ENCODE measurements around the gene DPP3. TPM values are rescaled to one million over a fixed set of nuclear protein-coding genes. Genes with fewer than 3 reads are reported as not detected.
A peak's percentile ranks its signal among the peaks of the same experiment; 100 is the strongest.

Gene DPP3
- polyA plus RNA-seq, 2 of the 4 experiments (the other 2 are of a cell fraction) = 52.2 to 70.5 TPM

GRCh38 chr11:66476841-66477251, 3.4 kb upstream of the DPP3 start:
- DNase-seq (ENCODE audit: low read depth in 1 of 2, low spot score in 1 of 2) (peak in 1 of 2 experiments; percentile 23), ATAC-seq (no peak), FAIRE-seq (no peak)
- Histone ChIP-seq H3K4me2 (no peak overlapping the region), H3K9me3 (no peaks in the 10 kb centered on the region), H3K27ac (no peak overlapping the region), H3K4me1 (peaks cover 6% of the 10 kb centered on the region; the same call in 1 of the 3 replicates), H3K4me3 (no peak overlapping the region)
- ChIA-PET POLR2A (no interaction called here), CTCF (interaction anchor here (2.4 to 5.9 kb wide), 2 partner anchors 33 to 68 kb away, joined by 7 to 46 read pairs; no protein-coding TSS in a partner anchor)
- 79% methylated on average over 8 of the region's 9 CpGs for whole genome bisulfite sequencing (ENCODE audit: missing lambda C conversion rate)
- no peak for TF ChIP-seq ZNF302 (CRISPR knock-in tag; IDR thresholded peaks at IDR 0.05)
- peak; percentile 49 for TF ChIP-seq ZFP36 (IDR thresholded peaks at IDR 0.05; ENCODE audit: borderline replicate concordance, partially characterized antibody)
- TF ChIP-seq USF2 (IDR thresholded peaks at IDR 0.05) = 0 out of 2 replicates have a peak, but pooled peaks have one; percentile 13

- Histone ChIP-seq H3K4me2 (no peak overlapping the region), H3K4me3 (no peak overlapping the region), H3K27ac (no peak overlapping the region), H3K9me3 (no peaks in the 10 kb centered on the region), H3K4me1 (peaks cover 6% of the 10 kb centered on the region; the same call in 1 of the 3 replicates)
- no peak for FAIRE-seq
- no peak for ATAC-seq
- TF ChIP-seq HOXB5 (CRISPR knock-in tag; IDR thresholded peaks at IDR 0.05) (no peak), GATA3 (IDR thresholded peaks at IDR 0.05; ENCODE audit: borderline replicate concordance) (no peak), RCOR1 (IDR thresholded peaks at IDR 0.05; ENCODE audit: low read depth, low read length) (no peak), RNF2 (IDR thresholded peaks at IDR 0.05; ENCODE audit: borderline replicate concordance, low read depth) (no peak), ELK1 (IDR thresholded peaks at IDR 0.05; ENCODE audit: low read depth, low read length) (no peak), MAZ (IDR thresholded peaks at IDR 0.05; ENCODE audit: borderline replicate concordance, low read depth, low read length) (no peak), KDM5A (IDR thresholded peaks at IDR 0.05) (no peak), POLR2A (IDR thresholded peaks at IDR 0.05; ENCODE audit: low read length) (no peak), CEBPB (IDR thresholded peaks at IDR 0.05) (no peak)
- 87% methylated on average over 7 of the region's 11 CpGs for WGBS (ENCODE audit: missing lambda C conversion rate)
- ChIA-PET CTCF (interaction anchor here (1.2 to 5.9 kb wide), 9 partner anchors 8 to 92 kb away, joined by 3 to 46 read pairs (median 8); no protein-coding TSS in a partner anchor), POLR2A (interaction anchor here (0.6 kb wide), 1 partner anchor 26 kb away, joined by 3 read pairs; no protein-coding TSS in a partner anchor)
- DNase-seq (ENCODE audit: low read depth in 1 of 2, low spot score in 1 of 2) = no peak
These were observed 2.7 kb upstream of the DPP3 start for GRCh38 chr11:66477263-66478201.

- Histone ChIP-seq H3K4me1 (peaks cover 6% of the 10 kb centered on the region; the same call in 1 of the 3 replicates), H3K4me2 (peak overlapping the region; percentile 80), H3K4me3 (peak overlapping the region; percentile 73), H3K9me3 (no peaks in the 10 kb centered on the region), H3K27ac (peak overlapping the region; percentile 94 to 98)
- ATAC-seq (no peak), FAIRE-seq (no peak), DNase-seq (ENCODE audit: low read depth in 1 of 2, low spot score in 1 of 2) (peak in 1 of 2 experiments; percentile 30)
- ChIA-PET CTCF (interaction anchor here (0.8 to 5.9 kb wide), 21 partner anchors 9 to 145 kb away, joined by 3 to 46 read pairs (median 4); partner anchors contain the start of genes MRPL11 and PELI3), POLR2A (interaction anchor here (1.6 to 2.3 kb wide), 3 partner anchors 13 to 67 kb away, joined by 11 to 47 read pairs (median 13); partner anchors contain the start of genes ACTN3, NPAS4, PELI3 and ZDHHC24)
- WGBS (ENCODE audit: missing lambda C conversion rate) = 53% methylated on average over 8 of the region's 8 CpGs
- TF ChIP-seq EP300 (IDR thresholded peaks at IDR 0.05) = no peak
- TF ChIP-seq TP53 (CRISPR knock-in tag; IDR thresholded peaks at IDR 0.05) = no peak
- TF ChIP-seq HEYL (CRISPR knock-in tag; IDR thresholded peaks at IDR 0.05) = no peak
- TF ChIP-seq PBX3 (IDR thresholded peaks at IDR 0.05) = no peak
- peak; percentile 47 for TF ChIP-seq SMC3 (IDR thresholded peaks at IDR 0.05)
- TF ChIP-seq KDM1A (IDR thresholded peaks at IDR 0.05; ENCODE audit: low read depth) = peak; percentile 80; the same call in 1 of the 2 replicates
- TF ChIP-seq RAD21 (conservative IDR thresholded peaks at IDR 0.05 in 1 of 2, IDR thresholded peaks at IDR 0.05 in 1 of 2) = peak; percentile 62 to 64
- 0 out of 2 replicates have a peak, but pooled peaks have one; percentile 6 for TF ChIP-seq GATA3 (IDR thresholded peaks at IDR 0.05; ENCODE audit: borderline replicate concordance)
- no peak for TF ChIP-seq ZSCAN20 (CRISPR knock-in tag; IDR thresholded peaks at IDR 0.05)
- TF ChIP-seq POLR2AphosphoS2 (conservative IDR thresholded peaks at IDR 0.05; ENCODE audit: low read length) = no peak
- TF ChIP-seq ATOH8 (CRISPR knock-in tag; IDR thresholded peaks at IDR 0.05; ENCODE audit: low read depth) = no peak
- no peak for TF ChIP-seq HOXB13 (CRISPR knock-in tag; IDR thresholded peaks at IDR 0.05; ENCODE audit: low read depth)
- no peak for TF ChIP-seq JUNB (IDR thresholded peaks at IDR 0.05)
- no peak for TF ChIP-seq E2F6 (IDR thresholded peaks at IDR 0.05; ENCODE audit: borderline replicate concordance, low read depth)
- 0 out of 2 replicates have a peak, but pooled peaks have one; percentile 28 for TF ChIP-seq MAX (IDR thresholded peaks at IDR 0.05)
These were observed 1.4 kb upstream of the DPP3 start for GRCh38 chr11:66478729-66479393.

Measured in A549 (cell line).